HL-60 (cell line): ENCODE data around the gene GDPD5.

Experiments
- GABPA ChIP-seq: IDR thresholded peaks from 2 replicates; pipeline ENCODE4 v1.6.1; 2012; ENCODE audit warnings: low read depth
- POLR2AphosphoS5 ChIP-seq: IDR thresholded peaks from 2 replicates; pipeline ENCODE4 v1.6.1; 2012; ENCODE audit warnings: low read depth
- TF ChIP-seq, protein P1 (sequence below): IDR thresholded peaks from one replicate; pipeline ENCODE4 v1.5.1; 2011; ENCODE audit warnings: low read length, control low read depth, inconsistent platforms; ENCODE audit not compliant: insufficient read depth
- TF ChIP-seq, protein P2 (sequence below): IDR thresholded peaks from 2 replicates; pipeline ENCODE4 v1.6.1; 2012; ENCODE audit warnings: low read depth; ENCODE audit not compliant: insufficient replicate concordance

DNA sequence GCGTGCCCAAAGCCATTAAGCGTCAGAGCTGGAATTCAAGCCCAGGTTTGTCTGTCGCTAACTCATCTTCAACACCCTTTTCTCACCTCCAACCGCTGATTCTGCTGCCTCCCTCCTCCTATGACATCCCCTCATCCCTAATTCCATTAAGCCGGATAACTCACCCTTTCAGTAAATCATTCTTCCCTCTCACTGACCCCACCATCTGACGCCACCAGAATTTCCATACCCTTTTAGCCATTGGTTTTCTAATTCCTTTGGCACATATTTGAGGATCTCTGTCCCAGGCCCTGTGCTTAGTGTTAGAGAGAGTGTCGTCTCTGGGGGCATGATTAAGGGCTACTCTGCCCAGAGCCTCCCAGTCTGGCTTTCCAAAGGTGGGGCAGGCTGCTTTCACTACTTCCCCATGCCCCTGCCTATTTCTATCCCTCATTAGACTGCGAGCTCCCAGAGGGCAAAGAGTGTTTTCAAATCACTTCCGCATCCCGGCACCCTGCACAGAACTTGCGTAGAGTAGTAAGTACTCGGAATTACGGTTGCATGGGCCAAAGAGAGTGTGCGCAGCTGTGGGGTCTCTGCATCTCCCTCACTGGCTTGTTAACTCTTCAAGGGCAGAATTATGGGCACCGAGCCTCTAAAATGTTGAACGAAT is 96.6 kb downstream of the GDPD5 start:
- TF ChIP-seq, protein P1, sequence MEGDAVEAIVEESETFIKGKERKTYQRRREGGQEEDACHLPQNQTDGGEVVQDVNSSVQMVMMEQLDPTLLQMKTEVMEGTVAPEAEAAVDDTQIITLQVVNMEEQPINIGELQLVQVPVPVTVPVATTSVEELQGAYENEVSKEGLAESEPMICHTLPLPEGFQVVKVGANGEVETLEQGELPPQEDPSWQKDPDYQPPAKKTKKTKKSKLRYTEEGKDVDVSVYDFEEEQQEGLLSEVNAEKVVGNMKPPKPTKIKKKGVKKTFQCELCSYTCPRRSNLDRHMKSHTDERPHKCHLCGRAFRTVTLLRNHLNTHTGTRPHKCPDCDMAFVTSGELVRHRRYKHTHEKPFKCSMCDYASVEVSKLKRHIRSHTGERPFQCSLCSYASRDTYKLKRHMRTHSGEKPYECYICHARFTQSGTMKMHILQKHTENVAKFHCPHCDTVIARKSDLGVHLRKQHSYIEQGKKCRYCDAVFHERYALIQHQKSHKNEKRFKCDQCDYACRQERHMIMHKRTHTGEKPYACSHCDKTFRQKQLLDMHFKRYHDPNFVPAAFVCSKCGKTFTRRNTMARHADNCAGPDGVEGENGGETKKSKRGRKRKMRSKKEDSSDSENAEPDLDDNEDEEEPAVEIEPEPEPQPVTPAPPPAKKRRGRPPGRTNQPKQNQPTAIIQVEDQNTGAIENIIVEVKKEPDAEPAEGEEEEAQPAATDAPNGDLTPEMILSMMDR, result no peak
- TF ChIP-seq POLR2AphosphoS5 (no peak), GABPA (no peak)
- TF ChIP-seq, protein P2, sequence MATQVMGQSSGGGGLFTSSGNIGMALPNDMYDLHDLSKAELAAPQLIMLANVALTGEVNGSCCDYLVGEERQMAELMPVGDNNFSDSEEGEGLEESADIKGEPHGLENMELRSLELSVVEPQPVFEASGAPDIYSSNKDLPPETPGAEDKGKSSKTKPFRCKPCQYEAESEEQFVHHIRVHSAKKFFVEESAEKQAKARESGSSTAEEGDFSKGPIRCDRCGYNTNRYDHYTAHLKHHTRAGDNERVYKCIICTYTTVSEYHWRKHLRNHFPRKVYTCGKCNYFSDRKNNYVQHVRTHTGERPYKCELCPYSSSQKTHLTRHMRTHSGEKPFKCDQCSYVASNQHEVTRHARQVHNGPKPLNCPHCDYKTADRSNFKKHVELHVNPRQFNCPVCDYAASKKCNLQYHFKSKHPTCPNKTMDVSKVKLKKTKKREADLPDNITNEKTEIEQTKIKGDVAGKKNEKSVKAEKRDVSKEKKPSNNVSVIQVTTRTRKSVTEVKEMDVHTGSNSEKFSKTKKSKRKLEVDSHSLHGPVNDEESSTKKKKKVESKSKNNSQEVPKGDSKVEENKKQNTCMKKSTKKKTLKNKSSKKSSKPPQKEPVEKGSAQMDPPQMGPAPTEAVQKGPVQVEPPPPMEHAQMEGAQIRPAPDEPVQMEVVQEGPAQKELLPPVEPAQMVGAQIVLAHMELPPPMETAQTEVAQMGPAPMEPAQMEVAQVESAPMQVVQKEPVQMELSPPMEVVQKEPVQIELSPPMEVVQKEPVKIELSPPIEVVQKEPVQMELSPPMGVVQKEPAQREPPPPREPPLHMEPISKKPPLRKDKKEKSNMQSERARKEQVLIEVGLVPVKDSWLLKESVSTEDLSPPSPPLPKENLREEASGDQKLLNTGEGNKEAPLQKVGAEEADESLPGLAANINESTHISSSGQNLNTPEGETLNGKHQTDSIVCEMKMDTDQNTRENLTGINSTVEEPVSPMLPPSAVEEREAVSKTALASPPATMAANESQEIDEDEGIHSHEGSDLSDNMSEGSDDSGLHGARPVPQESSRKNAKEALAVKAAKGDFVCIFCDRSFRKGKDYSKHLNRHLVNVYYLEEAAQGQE, result no peak
